Epithelial cell of esophagus (primary cell): ENCODE measurements around the gene CCNYL1.
"Not testable (repeated sequence)": the region's sequence is repeated elsewhere in the genome, so short reads cannot be mapped to it uniquely, and the experiment has no call there.

Experiments used
- DNase-seq: peaks from one replicate; pipeline ENCODE4 v3.0.0; 2010; ENCODE audit warnings: low read depth
- H3K4me3 ChIP-seq: 2 replicates; pipeline ENCODE4 v1.5.1; 2011; ENCODE audit warnings: mild to moderate bottlenecking, low read length, control low read depth
- CTCF ChIP-seq: IDR thresholded peaks from 2 replicates; pipeline ENCODE4 v1.5.1; 2011; ENCODE audit warnings: low read depth, mild to moderate bottlenecking, low read length, control low read depth, inconsistent platforms; ENCODE audit not compliant: insufficient read depth; ENCODE audit errors: missing control alignments

The CCNYL1 gene

GRCh38 chr2:207750345-207750744 is 38.9 kb downstream of the CCNYL1 start:
- DNase-seq: no peak
- no peak overlapping the region for H3K4me3 ChIP-seq
- TF ChIP-seq CTCF: no peak

GRCh38 chr2:207750876-207751275 is 39.4 kb downstream of the CCNYL1 start:
- H3K4me3 ChIP-seq: no peak overlapping the region
- TF ChIP-seq CTCF: no peak
- no peak for DNase-seq

- DNase-seq, H3K4me3 ChIP-seq: not testable (repeated sequence)
Observed at GRCh38 chr2:207753688-207754087, 42.2 kb downstream of the CCNYL1 start.

- H3K4me3 ChIP-seq: no peak overlapping the region
- TF ChIP-seq CTCF: no peak
- no peak for DNase-seq
Observed at GRCh38 chr2:207754498-207755383, 43.3 kb downstream of the CCNYL1 start.

GRCh38 chr2:207758025-207758424 is 46.6 kb downstream of the CCNYL1 start:
- TF ChIP-seq CTCF: no peak

GRCh38 chr2:207759890-207760289 is 48.5 kb downstream of the CCNYL1 start:
- TF ChIP-seq CTCF: no peak
- no peak for DNase-seq
- no peak overlapping the region for H3K4me3 ChIP-seq

More at GRCh38 chr2:207758025-207758424, 46.6 kb downstream of the CCNYL1 start:
- H3K4me3 ChIP-seq: no peak overlapping the region
- DNase-seq: no peak

- DNase-seq: no peak
- no peak overlapping the region for H3K4me3 ChIP-seq
- no peak for TF ChIP-seq CTCF
Observed at GRCh38 chr2:207760453-207760852, 49.0 kb downstream of the CCNYL1 start.

GRCh38 chr2:207761426-207761825 is 50.0 kb downstream of the CCNYL1 start:
- H3K4me3 ChIP-seq, DNase-seq: not testable (repeated sequence)
